Stomach smooth muscle (tissue), 2 donors: ENCODE measurements around the gene LMTK3.

ENCODE experiments used
- H3K27ac ChIP-seq: one replicate; pipeline ENCODE4 v1.7.0; 2013; ENCODE audit warnings: mild to moderate bottlenecking, low read length, inconsistent platforms
- H3K27me3 ChIP-seq, 2 donors: one replicate each; pipeline ENCODE4 v1.7.0; 2013; ENCODE audit warnings: low read length in 2 of 2; ENCODE audit not compliant: insufficient read depth in 2 of 2, control insufficient read depth in 1 of 2
- H3K36me3 ChIP-seq, 2 donors: one replicate each; pipeline ENCODE4 v1.7.0; 2013; ENCODE audit warnings: low read length in 2 of 2; ENCODE audit not compliant: control insufficient read depth in 2 of 2, insufficient read depth in 2 of 2
- H3K4me1 ChIP-seq: one replicate; pipeline ENCODE4 v1.7.0; 2013; ENCODE audit warnings: low read length; ENCODE audit not compliant: control insufficient read depth, insufficient read depth
- H3K4me3 ChIP-seq, 2 donors: one replicate each; pipeline ENCODE4 v1.7.0; 2013; ENCODE audit warnings: low read length in 2 of 2
- H3K9ac ChIP-seq, 2 donors: one replicate each; pipeline ENCODE4 v1.7.0; 2013; ENCODE audit warnings: low read length in 2 of 2, mild to moderate bottlenecking in 1 of 2
- H3K9me3 ChIP-seq, 2 donors: one replicate each; pipeline ENCODE4 v1.7.0; 2013; ENCODE audit warnings: low read length in 2 of 2; ENCODE audit not compliant: control insufficient read depth in 2 of 2
- donor health status: healthy.
- donor health status: Pancreatic carcinoma.

The LMTK3 gene

GRCh38 chr19:48452289-48453190 lies 59.1 kb downstream of the LMTK3 start:
- no peaks in the 10 kb centered on the region for H3K27me3 ChIP-seq

GRCh38 chr19:48451624-48452023 lies 60.0 kb downstream of the LMTK3 start:
- H3K4me3 ChIP-seq: no peak overlapping the region
- no peaks in the 10 kb centered on the region for H3K9me3 ChIP-seq
- H3K4me1 ChIP-seq: peaks cover 3% of the 10 kb centered on the region
- H3K36me3 ChIP-seq: peaks cover 29 to 33% of the 10 kb centered on the region in 2 donors
- H3K27me3 ChIP-seq: no peaks in the 10 kb centered on the region
- no peak overlapping the region for H3K27ac ChIP-seq
- H3K9ac ChIP-seq: no peak overlapping the region

More at GRCh38 chr19:48452289-48453190, 59.1 kb downstream of the LMTK3 start:
- H3K27ac ChIP-seq: no peak overlapping the region
- H3K9me3 ChIP-seq: no peaks in the 10 kb centered on the region
- H3K4me3 ChIP-seq: no peak overlapping the region
- H3K9ac ChIP-seq: no peak overlapping the region
- H3K36me3 ChIP-seq: peaks cover 29 to 31% of the 10 kb centered on the region in 2 donors
- no peaks in the 10 kb centered on the region for H3K4me1 ChIP-seq

GRCh38 chr19:48450863-48451262 lies 60.8 kb downstream of the LMTK3 start:
- peaks cover 29 to 33% of the 10 kb centered on the region in 2 donors for H3K36me3 ChIP-seq
- peaks cover 8% of the 10 kb centered on the region for H3K4me1 ChIP-seq
- no peaks in the 10 kb centered on the region for H3K9me3 ChIP-seq
- no peaks in the 10 kb centered on the region for H3K27me3 ChIP-seq
- H3K4me3 ChIP-seq: no peak overlapping the region
- H3K27ac ChIP-seq: no peak overlapping the region
- no peak overlapping the region for H3K9ac ChIP-seq

- no peak overlapping the region for H3K27ac ChIP-seq
- peaks cover 27 to 33% of the 10 kb centered on the region in 2 donors for H3K36me3 ChIP-seq
- no peaks in the 10 kb centered on the region for H3K27me3 ChIP-seq
- H3K4me3 ChIP-seq: no peak overlapping the region
- H3K9ac ChIP-seq: no peak overlapping the region
- H3K4me1 ChIP-seq: peaks cover 8% of the 10 kb centered on the region
- H3K9me3 ChIP-seq: no peaks in the 10 kb centered on the region
Measured at GRCh38 chr19:48450441-48450840, 61.2 kb downstream of the LMTK3 start.

- Histone ChIP-seq H3K27ac (no peak overlapping the region), H3K4me1 (peaks cover 22% of the 10 kb centered on the region), H3K9ac (no peak overlapping the region), H3K4me3 (no peak overlapping the region), H3K9me3 (no peaks in the 10 kb centered on the region), H3K36me3 (peaks cover 24 to 33% of the 10 kb centered on the region in 2 donors), H3K27me3 (peaks cover 7 to 10% of the 10 kb centered on the region in 2 donors)
Measured at GRCh38 chr19:48448563-48448962, 63.1 kb downstream of the LMTK3 start.

- H3K27me3 ChIP-seq: peaks cover 15 to 19% of the 10 kb centered on the region in 2 donors
- H3K9me3 ChIP-seq: no peaks in the 10 kb centered on the region
- peak overlapping the region; percentile 95 to 97 for H3K9ac ChIP-seq
- peaks cover 16 to 21% of the 10 kb centered on the region in 2 donors for H3K36me3 ChIP-seq
- H3K4me1 ChIP-seq: peaks cover 26% of the 10 kb centered on the region
- no peak overlapping the region for H3K27ac ChIP-seq
- peak overlapping the region; percentile 89 to 97 for H3K4me3 ChIP-seq
Measured at GRCh38 chr19:48446579-48446978, 65.1 kb downstream of the LMTK3 start.

- Histone ChIP-seq H3K4me3 (peak within 1 kb of the TSS; percentile 89 to 97), H3K27me3 (peaks cover 19 to 23% of the 10 kb centered on the region in 2 donors), H3K4me1 (peaks cover 26% of the 10 kb centered on the region), H3K27ac (peak within 1 kb of the TSS; percentile 82), H3K36me3 (peaks cover 15 to 16% of the 10 kb centered on the region in 2 donors), H3K9ac (peak within 1 kb of the TSS; percentile 95 to 97), H3K9me3 (no peaks in the 10 kb centered on the region)
Measured at GRCh38 chr19:48445606-48446481, 65.8 kb downstream of the LMTK3 start, which contains the start of gene GRWD1. TSS of gene GRWD1 (plus strand) at chr19:48445983. CDS start at chr19:48446006, 23 bp downstream.

- Histone ChIP-seq H3K4me1 (peaks cover 26% of the 10 kb centered on the region), H3K9ac (peak overlapping the region; percentile 95 to 97), H3K36me3 (peaks cover 11 to 12% of the 10 kb centered on the region in 2 donors), H3K4me3 (peak overlapping the region; percentile 89 to 97), H3K9me3 (no peaks in the 10 kb centered on the region), H3K27ac (peak overlapping the region; percentile 82), H3K27me3 (peaks cover 23 to 25% of the 10 kb centered on the region in 2 donors)
Measured at GRCh38 chr19:48445256-48445605, 66.4 kb downstream of the LMTK3 start.

GRCh38 chr19:48444936-48445200 lies 66.8 kb downstream of the LMTK3 start:
- Histone ChIP-seq H3K9me3 (no peaks in the 10 kb centered on the region), H3K9ac (peak overlapping the region in 1 of 2 donors; percentile 95), H3K4me3 (peak overlapping the region; percentile 89 to 97), H3K4me1 (peaks cover 26% of the 10 kb centered on the region), H3K36me3 (peaks cover 9 to 11% of the 10 kb centered on the region in 2 donors), H3K27me3 (peaks cover 24 to 25% of the 10 kb centered on the region in 2 donors), H3K27ac (no peak overlapping the region)

GRCh38 chr19:48444129-48444935 lies 67.3 kb downstream of the LMTK3 start:
- Histone ChIP-seq H3K27ac (no peak overlapping the region), H3K9me3 (no peaks in the 10 kb centered on the region), H3K27me3 (peaks cover 26 to 28% of the 10 kb centered on the region in 2 donors), H3K36me3 (peaks cover 7 to 9% of the 10 kb centered on the region in 2 donors), H3K4me3 (peak overlapping the region in 1 of 2 donors; percentile 97), H3K4me1 (peaks cover 26% of the 10 kb centered on the region), H3K9ac (no peak overlapping the region)
